GM12878 (cell line): ENCODE results near the gene NTF3.

Experiments
- MAX ChIP-seq: IDR thresholded peaks from 2 replicates; pipeline ENCODE4 v1.6.1; 2012; ENCODE audit warnings: low read depth, low read length, improper control_type of control experiment
- MXI1 ChIP-seq: fragments of 150-350 bp; IDR thresholded peaks from 2 replicates; pipeline ENCODE4 v1.6.1; 2011; ENCODE audit warnings: low read depth, mild to moderate bottlenecking, inconsistent platforms, low read length, improper control_type of control experiment
- POLR2AphosphoS5 ChIP-seq: IDR thresholded peaks from 2 replicates; pipeline ENCODE4 v1.6.1; 2011; ENCODE audit warnings: mild to moderate bottlenecking, low read length, inconsistent platforms
- REST ChIP-seq: IDR thresholded peaks from 2 replicates; pipeline ENCODE4 v1.6.1; 2012; ENCODE audit warnings: mild to moderate bottlenecking, low read depth, low read length
- SIN3A ChIP-seq: IDR thresholded peaks from 2 replicates; pipeline ENCODE4 v1.6.1; 2012; ENCODE audit warnings: low read depth, low read length, improper control_type of control experiment
- ZNF24 ChIP-seq: fragments of 450-650 bp; IDR thresholded peaks from 2 replicates; pipeline ENCODE4 v1.6.1; 2017; ENCODE audit warnings: antibody characterized with exemption, mild to moderate bottlenecking
- TF ChIP-seq, protein P1 (sequence below), 3 experiments: IDR thresholded peaks in 2 of 3; conservative IDR thresholded peaks in 1 of 3; 2 replicates each; pipeline ENCODE4 v1.5.1; 2011; ENCODE audit warnings: low read depth in 3 of 3, low read length in 3 of 3, mild to moderate bottlenecking in 3 of 3, control low read depth in 2 of 3, moderate library complexity in 2 of 3, inconsistent platforms in 1 of 3, mixed read lengths in 1 of 3; ENCODE audit not compliant: control insufficient read depth in 2 of 3, insufficient read depth in 1 of 3; ENCODE audit errors: extremely low read depth in 1 of 3

DNA sequence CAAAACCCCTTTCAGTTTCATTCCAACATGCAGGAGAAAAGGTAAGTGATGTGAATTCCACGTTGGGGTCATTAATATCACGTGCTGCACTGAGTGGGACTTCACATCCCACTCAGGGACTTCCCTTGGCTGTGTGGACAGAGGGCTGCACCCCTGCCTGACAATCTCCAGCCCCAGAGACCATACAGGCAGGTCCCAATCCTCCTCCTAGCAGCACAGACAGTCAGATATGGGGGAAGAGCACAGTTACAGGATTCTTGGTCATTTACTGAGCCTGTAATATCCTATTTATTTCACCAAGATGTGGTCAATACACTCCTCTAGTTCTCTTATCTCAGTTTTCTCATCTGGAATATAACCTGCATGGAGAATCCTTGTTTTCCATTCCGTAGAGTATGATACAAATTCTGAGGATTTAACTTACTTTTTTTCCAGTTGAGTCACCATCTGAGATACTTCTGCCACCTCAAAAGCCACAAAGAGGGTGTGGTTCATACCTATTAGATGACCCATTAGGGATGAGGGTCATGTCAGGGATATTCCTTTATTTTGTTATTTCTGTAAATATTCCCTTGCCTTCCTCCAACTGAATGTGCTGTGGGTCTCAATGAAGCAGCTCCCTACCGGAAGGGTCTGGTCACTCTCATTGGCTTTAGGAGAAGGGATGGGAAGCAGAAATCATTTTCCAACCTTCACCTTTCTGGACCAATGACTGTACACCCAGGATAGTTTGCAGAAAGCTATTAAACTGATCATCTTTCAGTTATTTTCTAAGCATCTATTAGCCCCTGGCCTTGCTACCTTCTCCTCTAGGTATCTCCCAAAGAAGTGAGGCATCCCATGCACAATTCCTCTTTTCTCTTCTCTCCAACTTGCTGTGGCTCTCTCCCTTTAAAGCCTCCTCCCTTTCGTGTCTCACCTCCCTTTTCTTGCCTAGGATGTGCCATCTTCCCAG lies 43.0 kb upstream of the NTF3 start:
- TF ChIP-seq MAX (no peak), REST (no peak), POLR2AphosphoS5 (no peak), MXI1 (no peak), SIN3A (no peak), ZNF24 (no peak)
- TF ChIP-seq, protein P1, sequence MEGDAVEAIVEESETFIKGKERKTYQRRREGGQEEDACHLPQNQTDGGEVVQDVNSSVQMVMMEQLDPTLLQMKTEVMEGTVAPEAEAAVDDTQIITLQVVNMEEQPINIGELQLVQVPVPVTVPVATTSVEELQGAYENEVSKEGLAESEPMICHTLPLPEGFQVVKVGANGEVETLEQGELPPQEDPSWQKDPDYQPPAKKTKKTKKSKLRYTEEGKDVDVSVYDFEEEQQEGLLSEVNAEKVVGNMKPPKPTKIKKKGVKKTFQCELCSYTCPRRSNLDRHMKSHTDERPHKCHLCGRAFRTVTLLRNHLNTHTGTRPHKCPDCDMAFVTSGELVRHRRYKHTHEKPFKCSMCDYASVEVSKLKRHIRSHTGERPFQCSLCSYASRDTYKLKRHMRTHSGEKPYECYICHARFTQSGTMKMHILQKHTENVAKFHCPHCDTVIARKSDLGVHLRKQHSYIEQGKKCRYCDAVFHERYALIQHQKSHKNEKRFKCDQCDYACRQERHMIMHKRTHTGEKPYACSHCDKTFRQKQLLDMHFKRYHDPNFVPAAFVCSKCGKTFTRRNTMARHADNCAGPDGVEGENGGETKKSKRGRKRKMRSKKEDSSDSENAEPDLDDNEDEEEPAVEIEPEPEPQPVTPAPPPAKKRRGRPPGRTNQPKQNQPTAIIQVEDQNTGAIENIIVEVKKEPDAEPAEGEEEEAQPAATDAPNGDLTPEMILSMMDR (IDR thresholded peaks at IDR 0.05 in 2 of 3, conservative IDR thresholded peaks at IDR 0.05 in 1 of 3; ENCODE audit: control insufficient read depth in 2 of 3, extremely low read depth in 1 of 3, insufficient read depth in 1 of 3, low read depth in 3 of 3, low read length in 3 of 3), result no peak
